GM19372 (cell line): ENCODE measurements around the gene BNIPL.

Experiments used
- ATAC-seq: cut with Tn5 transposase; IDR thresholded peaks from one replicate; pipeline ENCODE4 v1.9.1; 2021; ENCODE audit warnings: mild to moderate bottlenecking, low read depth, moderate library complexity; ENCODE audit not compliant: unreplicated experiment

BNIPL gene, protein sequence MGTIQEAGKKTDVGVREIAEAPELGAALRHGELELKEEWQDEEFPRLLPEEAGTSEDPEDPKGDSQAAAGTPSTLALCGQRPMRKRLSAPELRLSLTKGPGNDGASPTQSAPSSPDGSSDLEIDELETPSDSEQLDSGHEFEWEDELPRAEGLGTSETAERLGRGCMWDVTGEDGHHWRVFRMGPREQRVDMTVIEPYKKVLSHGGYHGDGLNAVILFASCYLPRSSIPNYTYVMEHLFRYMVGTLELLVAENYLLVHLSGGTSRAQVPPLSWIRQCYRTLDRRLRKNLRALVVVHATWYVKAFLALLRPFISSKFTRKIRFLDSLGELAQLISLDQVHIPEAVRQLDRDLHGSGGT

GRCh38 chr1:151036356-151036755 is at the start of gene BNIPL:
Gene BNIPL (plus strand): TSS chr1:151036586. CDS start chr1:151036726, 140 bp downstream.
- ATAC-seq, result no peak

- ATAC-seq, result no peak
These were observed 48.5 kb upstream of the BNIPL start for GRCh38 chr1:150987924-150988323.

DNA sequence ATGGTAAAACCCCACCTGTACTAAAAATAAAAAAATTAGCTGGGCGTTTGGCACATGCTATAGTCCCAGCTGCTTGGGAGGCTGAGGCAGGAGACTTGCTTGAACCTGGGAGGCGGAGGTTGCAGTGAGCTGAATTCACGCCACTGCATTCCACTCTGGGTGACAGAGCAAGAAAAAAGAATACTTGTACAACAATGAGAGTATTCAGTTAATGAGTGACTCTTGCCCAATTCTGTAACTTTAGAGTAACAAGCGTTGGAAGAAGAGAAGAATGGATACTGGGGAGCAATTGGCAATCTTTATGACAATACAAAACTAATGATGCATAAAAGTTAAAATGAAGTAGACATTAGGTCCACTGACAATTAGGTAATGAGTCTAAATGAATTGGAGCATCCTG is 43.8 kb upstream of the BNIPL start:
- ATAC-seq, result no peak

DNA sequence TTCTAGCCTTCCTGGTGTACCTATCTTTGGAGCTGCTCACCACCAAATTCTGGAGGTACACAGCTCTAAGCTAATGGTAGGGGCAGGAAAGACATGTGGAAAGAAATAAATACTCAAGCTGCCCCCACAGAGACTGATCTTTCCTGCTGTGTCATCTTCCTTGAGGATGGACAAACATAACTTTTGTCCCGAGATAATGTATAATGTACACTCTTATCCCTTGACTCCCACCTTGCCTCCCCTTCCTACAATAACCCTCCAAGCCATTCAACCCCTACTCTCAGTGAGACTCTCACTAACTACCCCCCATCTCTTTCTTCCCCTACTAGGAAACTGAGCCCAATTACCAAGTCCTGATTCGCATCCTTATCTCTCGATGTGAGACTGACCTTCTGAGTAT is 42.1 kb upstream of the BNIPL start:
- ATAC-seq, result no peak

- ATAC-seq, result no peak
These were observed 40.9 kb upstream of the BNIPL start for GRCh38 chr1:150995460-150995859.

- ATAC-seq, result no peak
These were observed 40.5 kb upstream of the BNIPL start for GRCh38 chr1:150995896-150996295.

GRCh38 chr1:150997126-150997872 is 39.1 kb upstream of the BNIPL start:
- ATAC-seq, result no peak

DNA sequence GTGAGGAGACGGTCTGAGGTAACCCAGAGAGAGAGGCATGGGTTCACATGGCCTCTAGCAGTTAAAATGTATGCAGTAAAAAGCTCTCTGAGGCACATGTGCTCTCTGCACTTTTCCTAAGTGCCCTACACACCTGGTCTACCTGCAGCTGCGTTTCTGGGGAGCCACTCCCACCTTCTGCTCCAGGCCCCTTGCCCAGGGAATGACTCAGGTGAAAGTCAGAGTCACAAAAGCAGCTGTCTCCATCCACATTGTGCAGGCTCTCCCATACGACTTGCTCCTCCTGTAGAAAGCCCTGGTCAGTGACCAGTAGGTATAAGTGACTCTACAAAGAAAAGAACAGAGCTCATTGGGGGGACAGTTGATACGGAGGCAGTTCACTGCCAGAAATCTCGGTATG is 38.4 kb upstream of the BNIPL start:
- ATAC-seq, result no peak

DNA sequence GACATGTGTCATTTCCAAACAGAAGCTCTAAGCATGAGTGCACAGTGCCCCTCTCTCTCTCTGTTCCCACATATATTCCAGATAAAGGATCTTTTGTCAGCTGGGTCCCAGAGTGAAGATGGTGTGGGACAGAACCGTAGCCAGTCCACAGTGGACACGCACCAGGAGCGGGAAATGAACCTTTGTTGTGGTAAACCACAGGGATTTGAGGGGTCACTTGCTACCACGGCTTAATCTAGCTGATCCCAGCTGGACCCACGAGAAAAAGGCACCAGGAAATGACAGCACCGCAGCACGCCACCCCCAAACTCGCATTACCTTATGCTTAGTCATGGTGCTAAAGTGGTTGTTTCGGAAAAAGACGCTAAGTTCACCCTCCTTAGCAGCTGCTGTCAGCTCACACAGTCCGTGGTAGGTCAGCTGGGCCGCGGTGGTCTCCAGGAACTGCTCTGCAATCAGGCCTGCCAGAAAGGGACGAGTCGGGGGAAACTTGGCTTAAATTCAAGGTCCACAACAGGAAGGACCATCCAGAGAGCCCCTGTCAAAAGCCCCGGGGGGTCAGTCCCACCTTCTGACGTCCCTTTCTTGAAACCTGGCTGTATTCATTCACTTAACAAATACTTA is 37.2 kb upstream of the BNIPL start:
- no peak for ATAC-seq

GRCh38 chr1:150999926-151000325 is 36.5 kb upstream of the BNIPL start:
- no peak for ATAC-seq

DNA sequence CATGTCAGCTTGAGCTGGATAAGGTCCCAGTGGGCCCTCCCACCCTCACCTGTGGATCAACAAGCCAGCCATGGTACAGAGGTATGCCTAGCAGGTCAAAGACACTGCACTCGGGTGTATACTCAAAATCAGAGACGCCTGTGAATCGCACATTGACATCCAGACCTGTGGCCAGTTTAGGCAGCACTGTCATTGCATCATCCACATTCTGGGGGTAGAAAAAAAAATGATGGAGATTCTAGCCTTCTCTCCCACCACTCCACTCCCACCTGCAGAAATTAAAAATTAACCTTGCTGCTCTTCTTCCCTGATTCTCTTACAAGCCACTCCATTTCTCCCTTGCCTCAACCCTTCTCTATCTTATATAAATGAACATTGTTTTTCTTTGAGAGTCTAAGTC is 36.0 kb upstream of the BNIPL start:
- ATAC-seq, result no peak

DNA sequence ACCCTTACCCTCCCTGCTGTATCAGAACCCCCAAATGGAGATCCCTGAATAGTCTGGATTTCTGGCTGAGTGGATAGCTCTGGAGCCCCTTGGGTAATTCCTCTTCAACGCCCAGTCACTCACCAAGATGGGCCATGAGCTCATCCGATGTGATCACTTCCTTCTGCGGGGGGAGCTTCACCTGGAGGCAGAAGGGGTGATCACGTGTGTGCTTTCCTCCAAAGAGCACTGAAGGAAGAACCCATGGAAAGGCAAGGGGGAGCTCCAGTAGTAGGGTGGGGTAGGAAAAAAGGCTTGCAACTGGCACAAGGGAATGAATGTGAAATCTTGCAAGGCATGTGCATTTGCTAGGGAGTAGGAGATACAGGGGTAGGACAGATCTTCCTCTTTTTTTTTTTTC is 34.8 kb upstream of the BNIPL start:
- no peak for ATAC-seq

DNA sequence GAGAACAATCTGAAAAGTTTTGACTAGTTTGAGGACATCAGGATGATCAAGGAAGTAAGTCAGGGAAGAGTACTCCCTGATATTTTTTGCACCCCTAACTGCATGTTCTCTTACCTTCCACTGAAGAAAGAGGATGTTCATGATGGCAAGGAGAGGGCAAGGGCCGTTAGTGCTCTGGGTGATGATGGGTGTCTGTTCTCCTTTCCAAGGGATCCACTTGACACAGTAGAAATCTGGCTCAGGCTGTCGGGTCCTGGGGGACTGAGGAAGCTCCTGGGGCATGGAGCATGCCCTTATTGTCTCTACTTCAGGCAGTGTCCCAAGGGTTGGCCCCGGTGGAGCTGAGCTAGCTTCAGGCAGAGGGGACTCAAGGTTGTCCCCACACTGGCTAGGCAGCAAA is 34.3 kb upstream of the BNIPL start:
- ATAC-seq, result no peak

DNA sequence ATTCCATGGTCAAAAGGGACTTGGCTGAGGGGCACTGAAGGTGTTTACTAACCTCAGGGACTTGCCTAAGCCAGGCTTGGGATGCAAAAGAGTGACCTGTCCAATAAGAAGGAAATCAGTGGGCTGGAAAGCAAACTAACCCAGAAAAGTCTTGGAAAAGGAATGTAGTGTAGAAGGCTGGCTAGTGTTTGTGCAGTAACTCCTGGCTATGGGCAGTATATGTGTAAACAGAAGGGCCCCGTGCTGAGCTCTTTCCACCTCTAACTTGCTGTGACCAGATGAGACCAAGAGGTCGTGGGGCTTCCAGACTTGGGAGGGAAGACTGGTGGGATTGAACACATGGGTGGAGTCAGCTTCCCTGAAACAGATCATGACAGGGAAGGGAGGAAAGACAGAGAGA is 33.8 kb upstream of the BNIPL start:
- ATAC-seq, result no peak

DNA sequence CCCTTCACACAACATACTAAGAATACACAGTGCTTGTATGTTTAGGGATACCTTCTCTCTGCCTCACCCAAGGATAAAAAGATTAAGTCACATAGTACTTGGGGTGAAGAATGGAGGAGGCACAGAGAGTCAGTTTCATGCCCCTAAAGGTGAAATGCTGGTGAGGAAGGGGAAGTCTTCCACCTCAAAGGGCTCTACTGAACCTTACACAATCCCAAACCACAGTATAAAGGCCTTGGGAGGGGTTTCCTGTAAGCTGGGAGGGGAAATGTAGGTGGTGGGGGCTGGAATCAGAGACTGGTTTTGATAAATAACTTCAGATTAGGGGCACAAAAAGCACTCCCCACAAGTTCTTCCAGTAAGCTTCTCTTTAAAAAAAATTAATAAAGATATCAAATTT is 33.2 kb upstream of the BNIPL start:
- no peak for ATAC-seq

DNA sequence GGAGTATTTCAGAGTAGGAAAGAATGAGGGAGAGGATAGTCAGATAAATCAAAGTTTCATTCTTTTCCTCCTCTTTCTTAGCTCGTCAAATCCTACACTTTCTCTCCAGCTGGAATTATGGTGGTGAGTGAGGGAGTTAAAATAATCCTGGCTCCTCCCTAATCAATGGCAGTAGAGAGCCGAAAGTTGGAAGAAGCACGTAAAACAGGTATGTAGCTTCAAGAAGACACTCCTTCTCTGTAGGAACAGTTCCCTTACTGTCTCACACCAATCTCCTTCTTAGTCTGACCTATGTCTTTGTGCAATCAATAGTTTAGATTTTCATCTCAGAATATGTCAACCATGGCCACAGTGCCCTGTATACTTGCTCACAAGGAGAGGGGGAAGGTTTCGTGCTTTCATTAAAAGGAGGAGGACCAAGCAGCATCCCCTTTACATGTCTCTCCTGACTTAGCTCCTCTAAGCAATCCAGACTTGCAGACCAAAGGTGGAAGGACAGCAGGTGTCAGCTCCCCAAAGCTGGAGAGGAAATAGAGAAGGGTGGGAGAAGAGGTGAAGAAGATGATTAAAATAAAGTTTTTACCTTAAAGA is 30.6 kb upstream of the BNIPL start:
- no peak for ATAC-seq

GRCh38 chr1:151006327-151007052 is 29.9 kb upstream of the BNIPL start, which contains the start of gene MINDY1:
Gene MINDY1 (minus strand): TSS chr1:151006902. CDS start chr1:151002617, 4,285 bp downstream.
- no peak for ATAC-seq

DNA sequence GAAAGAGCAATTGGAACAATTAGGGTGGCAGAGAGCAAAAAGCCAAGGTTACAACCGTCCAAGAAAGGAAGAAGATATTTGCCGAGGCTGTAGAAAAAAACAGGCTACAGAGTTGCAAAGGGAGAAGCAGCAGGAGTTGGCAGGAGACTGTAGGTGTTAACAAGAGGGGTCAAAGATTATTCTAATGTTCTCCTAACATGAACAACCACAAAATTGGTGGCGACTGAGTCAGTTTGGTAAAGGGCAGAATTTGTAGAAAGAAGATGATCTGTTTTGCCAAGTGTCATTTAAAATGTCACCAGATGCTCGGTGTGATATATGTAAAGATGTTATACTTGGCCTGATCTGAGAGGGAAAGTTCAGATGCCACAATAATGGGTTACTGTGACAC is 28.5 kb upstream of the BNIPL start:
- no peak for ATAC-seq

DNA sequence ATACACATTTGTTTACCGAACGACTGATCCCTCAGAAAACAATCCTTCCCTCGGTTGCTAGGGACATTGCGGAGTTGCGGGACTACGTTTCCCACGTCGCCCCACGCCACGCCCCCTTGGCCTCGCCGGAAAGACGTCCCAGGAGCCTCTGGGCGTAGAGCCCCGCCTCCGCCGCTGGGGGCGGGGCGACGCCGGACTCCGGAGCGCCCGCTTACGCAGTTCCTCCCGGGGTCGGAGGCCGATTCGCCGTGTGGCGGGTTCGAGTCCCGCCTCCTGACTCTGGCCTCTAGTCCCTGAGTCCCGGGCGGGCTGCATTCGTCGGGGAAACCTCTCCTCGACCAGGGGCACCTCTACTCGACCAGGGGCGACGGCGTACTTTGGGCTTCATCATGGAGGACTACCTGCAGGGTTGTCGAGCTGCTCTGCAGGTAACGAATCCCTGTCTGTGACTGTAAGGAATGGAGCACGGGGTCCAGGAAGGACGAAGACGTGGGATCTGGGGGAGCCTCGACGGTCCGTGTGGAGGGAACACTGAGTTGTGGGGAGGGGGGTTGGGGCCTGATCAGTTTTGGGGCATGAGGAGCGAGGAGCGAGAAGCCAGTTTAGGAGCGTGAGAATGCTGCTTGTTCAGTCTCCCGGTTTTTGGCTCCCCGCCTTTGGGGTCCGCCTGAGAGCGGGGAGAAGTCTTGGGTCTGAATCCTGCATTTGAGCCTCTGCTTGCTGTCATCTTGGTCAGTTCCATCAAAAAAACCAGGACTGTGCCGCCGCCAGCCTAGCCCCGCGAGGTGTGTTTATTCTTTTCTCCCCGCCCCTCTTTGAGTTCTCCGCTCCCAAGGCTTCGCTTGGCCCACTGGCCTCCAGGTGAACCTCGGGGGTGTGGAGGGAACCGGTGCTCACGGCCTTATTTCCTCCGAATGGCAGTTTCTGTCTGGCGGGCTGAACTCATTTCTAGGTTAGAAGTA is 27.9 kb upstream of the BNIPL start, which contains the start of gene PRUNE1:
TSS of gene PRUNE1 (plus strand) at position 206 of the 962 bp plus-strand sequence. CDS start at position 390, 184 bp downstream.
- ATAC-seq, result peak; percentile 86
